HCT116 (cell line): ENCODE data around the gene TRPC4. TPM values are rescaled to one million over a fixed set of nuclear protein-coding genes. Genes with fewer than 3 reads are reported as not detected.

Source experiments
- ATAC-seq: fragments of 200-7000 bp; cut with Tn5 transposase; 2 replicates; pipeline ENCODE4 v1.9.1; 2020; ENCODE audit warnings: mild to moderate bottlenecking, moderate library complexity
- BruUV-seq: library from RNA; stranded (reverse); fragments of 400-500 nt; replicated peaks from 2 replicates; lab custom pipeline; 2021; lab: Mats Ljungman, UMichigan
- CTCF ChIA-PET: fragments of 300-600 bp; sonication (Branson Sonifier 250); formaldehyde crosslinking; loops from one replicate; lab custom pipeline; 2021; ENCODE audit warnings: antibody characterized with exemption; lab: Charles Lee
- POLR2A ChIA-PET: fragments of 300-600, 350-600 bp; sonication (Branson Sonifier 250); formaldehyde crosslinking; loops from one replicate; lab custom pipeline; 2021; ENCODE audit warnings: antibody characterized with exemption; lab: Charles Lee
- RAD21 ChIA-PET, 2 experiments: fragments of 300-600 bp; sonication (Branson Sonifier 250); formaldehyde crosslinking; loops; one replicate each; lab custom pipeline; 2023; ENCODE audit warnings: low total read pairs in 2 of 2; ENCODE audit not compliant: uncharacterized antibody in 2 of 2, unreplicated experiment in 2 of 2, low non-redundant PET in 1 of 2; lab: Charles Lee
- DNase-seq: peaks from one replicate; pipeline ENCODE4 v3.0.0-alpha.2; 2010; ENCODE audit warnings: low read depth, low spot score
- H2AFZ ChIP-seq: fragments of 200-600 bp; shearing (Covaris generic), sonication (generic); 2 replicates; pipeline ENCODE4 v1.6.1; 2017; ENCODE audit warnings: low read depth, mixed run types, mixed read lengths, antibody characterized with exemption, low read length; ENCODE audit not compliant: poor library complexity, severe bottlenecking
- H3K27ac ChIP-seq: 2 replicates; pipeline ENCODE4 v1.5.1; 2012; ENCODE audit warnings: low read depth, low read length
- H3K27me3 ChIP-seq: fragments of 200-600 bp; sonication (generic); 2 replicates; pipeline ENCODE4 v1.6.1; 2016; ENCODE audit warnings: mixed run types, low read length, mixed read lengths; ENCODE audit not compliant: insufficient read depth
- H3K36me3 ChIP-seq, 2 experiments: fragments of 200-500 bp in 1 of 2; fragments of 200-600 bp in 1 of 2; sonication (Bioruptor generic) in 1 of 2; sonication (generic) in 1 of 2; 2 replicates each; pipeline versions ENCODE4 v1.5.1 to v1.6.1; 2014 to 2016; ENCODE audit warnings: low read length in 2 of 2, inconsistent platforms in 1 of 2, mixed read lengths in 1 of 2, mixed run types in 1 of 2; ENCODE audit not compliant: insufficient read depth in 2 of 2, control insufficient read depth in 1 of 2
- H3K4me1 ChIP-seq, 2 experiments: fragments of 200-600 bp in 1 of 2; sonication (generic) in 1 of 2; 2 replicates each; pipeline versions ENCODE4 v1.5.1 to v1.6.1; 2012 to 2017; ENCODE audit warnings: low read length in 2 of 2, inconsistent platforms in 1 of 2, mild to moderate bottlenecking in 1 of 2, mixed read lengths in 1 of 2, mixed run types in 1 of 2, moderate library complexity in 1 of 2; ENCODE audit not compliant: insufficient read depth in 2 of 2, control insufficient read depth in 1 of 2
- H3K4me2 ChIP-seq: fragments of 200-600 bp; sonication (generic); 2 replicates; pipeline ENCODE4 v1.6.1; 2017; ENCODE audit warnings: mixed run types, low read length, mixed read lengths
- H3K4me3 ChIP-seq, 2 experiments: fragments of 200-600 bp in 1 of 2; sonication (generic) in 1 of 2; replicated peaks in 1 of 2; 2 replicates each; pipeline ENCODE4 v1.5.1; 2011 to 2016; ENCODE audit warnings: low read length in 2 of 2, control low read depth in 1 of 2, low read depth in 1 of 2, mild to moderate bottlenecking in 1 of 2, mixed read lengths in 1 of 2, mixed run types in 1 of 2
- H3K79me2 ChIP-seq: fragments of 200-600 bp; sonication (generic); 2 replicates; pipeline ENCODE4 v1.6.1; 2017; ENCODE audit warnings: mild to moderate bottlenecking, mixed run types, low read length, moderate library complexity, mixed read lengths; ENCODE audit not compliant: insufficient read depth
- H3K9ac ChIP-seq: fragments of 200-600 bp; sonication (generic); 2 replicates; pipeline ENCODE4 v1.6.1; 2016; ENCODE audit warnings: low read length, mixed read lengths
- H3K9me2 ChIP-seq: fragments of 200-600 bp; sonication (generic), shearing (Covaris generic); 2 replicates; pipeline ENCODE4 v1.6.1; 2017; ENCODE audit warnings: mixed run types, mild to moderate bottlenecking, moderate library complexity; ENCODE audit not compliant: insufficient read depth
- H3K9me3 ChIP-seq, 2 experiments: fragments of 200-500 bp in 1 of 2; fragments of 200-600 bp in 1 of 2; sonication (Bioruptor generic) in 1 of 2; sonication (generic) in 1 of 2; 2 replicates each; pipeline ENCODE4 v1.6.1; 2014 to 2017; ENCODE audit warnings: low read length in 2 of 2, mixed read lengths in 2 of 2, inconsistent platforms in 1 of 2, low read depth in 1 of 2, mild to moderate bottlenecking in 1 of 2, mixed run types in 1 of 2, moderate library complexity in 1 of 2; ENCODE audit not compliant: control insufficient read depth in 1 of 2, insufficient read depth in 1 of 2
- H4K20me1 ChIP-seq: fragments of 200-600 bp; sonication (generic), shearing (Covaris generic); 2 replicates; pipeline ENCODE4 v1.6.1; 2017; ENCODE audit warnings: mixed run types, mild to moderate bottlenecking, moderate library complexity; ENCODE audit not compliant: insufficient read depth
- ATF3 ChIP-seq: IDR thresholded peaks from 2 replicates; pipeline ENCODE4 v1.6.1; 2012
- CBX3 ChIP-seq: IDR thresholded peaks from 2 replicates; pipeline ENCODE4 v1.6.1; 2012; ENCODE audit warnings: low read depth
- CTCF ChIP-seq, 3 experiments: fragments of 200-600 bp in 1 of 3; sonication (generic) in 1 of 3; IDR thresholded peaks in 2 of 3; conservative IDR thresholded peaks in 1 of 3; 2 replicates each; pipeline ENCODE4 v1.5.1; 2012 to 2017; ENCODE audit warnings: low read depth in 2 of 3, low read length in 2 of 3, antibody characterized with exemption in 1 of 3, borderline replicate concordance in 1 of 3, control low read depth in 1 of 3, mild to moderate bottlenecking in 1 of 3, mixed read lengths in 1 of 3, mixed run types in 1 of 3, moderate library complexity in 1 of 3; ENCODE audit not compliant: insufficient read depth in 1 of 3
- EGR1 ChIP-seq: IDR thresholded peaks from 2 replicates; pipeline ENCODE4 v1.6.1; 2012; ENCODE audit warnings: low read depth
- ELF1 ChIP-seq: IDR thresholded peaks from 2 replicates; pipeline ENCODE4 v1.6.1; 2012; ENCODE audit warnings: low read depth, borderline replicate concordance
- EZH2 ChIP-seq: fragments of 200-600 bp; sonication (generic); IDR thresholded peaks from 2 replicates; pipeline ENCODE4 v1.6.1; 2017; ENCODE audit warnings: antibody characterized with exemption, mixed run types
- FOSL1 ChIP-seq: IDR thresholded peaks from 2 replicates; pipeline ENCODE4 v1.6.1; 2012; ENCODE audit warnings: low read depth
- JUND ChIP-seq: IDR thresholded peaks from 2 replicates; pipeline ENCODE4 v1.6.1; 2012
- MAX ChIP-seq: IDR thresholded peaks from 2 replicates; pipeline ENCODE4 v1.6.1; 2012
- POLR2A ChIP-seq: IDR thresholded peaks from 2 replicates; pipeline ENCODE4 v1.7.0; 2011; ENCODE audit warnings: borderline replicate concordance; ENCODE audit not compliant: insufficient read depth, insufficient read length; ENCODE audit errors: extremely low read depth
- POLR2AphosphoS5 ChIP-seq: IDR thresholded peaks from 2 replicates; pipeline ENCODE4 v1.6.1; 2011; ENCODE audit warnings: mild to moderate bottlenecking, low read depth, low read length, moderate library complexity
- RAD21 ChIP-seq: IDR thresholded peaks from 2 replicates; pipeline ENCODE4 v1.6.1; 2012; ENCODE audit warnings: low read depth, mild to moderate bottlenecking
- SP1 ChIP-seq: IDR thresholded peaks from 2 replicates; pipeline ENCODE4 v1.6.1; 2012; ENCODE audit warnings: low read depth
- SRF ChIP-seq: IDR thresholded peaks from 2 replicates; pipeline ENCODE4 v1.6.1; 2012; ENCODE audit warnings: low read depth
- YY1 ChIP-seq: IDR thresholded peaks from 2 replicates; pipeline ENCODE4 v1.6.1; 2011; ENCODE audit warnings: low read length, low read depth, moderate library complexity, mild to moderate bottlenecking; ENCODE audit not compliant: insufficient replicate concordance; ENCODE audit errors: extremely low read depth
- ZFX ChIP-seq: fragments of 450-650 bp; IDR thresholded peaks from 2 replicates; pipeline ENCODE4 v1.6.1; 2017
- ZNF274 ChIP-seq: fragments of 200-500 bp; sonication (Bioruptor generic); IDR thresholded peaks from 2 replicates; pipeline ENCODE4 v1.6.1; 2014; ENCODE audit warnings: mild to moderate bottlenecking, low read depth, low read length, inconsistent platforms
- intact Hi-C: fragments of 100-400 bp; cut with micrococcal nuclease; formaldehyde crosslinking; loops from 2 replicates; pipeline ENCODE4 v1.10.0; 2022
- total RNA-seq: library from RNA; stranded (reverse); gene quantifications from one replicate; pipeline ENCODE4 v1.2.1, GENCODE V29; 2021; ENCODE audit not compliant: unreplicated experiment

The TRPC4 gene
- total RNA-seq, 1 experiment from 2014 or later = not detected

GRCh38 chr13:37680137-37680536, 189.4 kb downstream of the TRPC4 start:
- H3K9me2 ChIP-seq = no peaks in the 10 kb centered on the region
- CTCF ChIA-PET = no interaction called here
- no peak for TF ChIP-seq YY1
- TF ChIP-seq EZH2 = no peak
- TF ChIP-seq FOSL1 = no peak
- TF ChIP-seq CBX3 = no peak
- no peak for TF ChIP-seq ATF3
- no peak for TF ChIP-seq MAX
- TF ChIP-seq SP1 = no peak
- TF ChIP-seq RAD21 = no peak
- no peak for TF ChIP-seq POLR2AphosphoS5
- no peak for TF ChIP-seq ZNF274
- no peak for TF ChIP-seq POLR2A
- H3K27me3 ChIP-seq = no peaks in the 10 kb centered on the region
- no TSS peak for BruUV-seq
- intact Hi-C loops = no loop called here
- H3K79me2 ChIP-seq = no peaks in the 10 kb centered on the region
- peaks cover 0 to 32% of the 10 kb centered on the region in 2 experiments; a peak in 2 of 4 replicates for H3K9me3 ChIP-seq
- no peak overlapping the region for H3K27ac ChIP-seq
- POLR2A ChIA-PET = no interaction called here
- RAD21 ChIA-PET = no interaction called here
- no peaks in the 10 kb centered on the region for H3K36me3 ChIP-seq
- H3K4me3 ChIP-seq = no peak overlapping the region
- no peak for ATAC-seq
- H3K9ac ChIP-seq = no peak overlapping the region
- no peaks in the 10 kb centered on the region for H3K4me1 ChIP-seq
- H2AFZ ChIP-seq = no peak overlapping the region
- no peaks in the 10 kb centered on the region for H4K20me1 ChIP-seq
- no peak for DNase-seq
- no peak overlapping the region for H3K4me2 ChIP-seq

GRCh38 chr13:37679043-37679442, 190.5 kb downstream of the TRPC4 start:
- ChIA-PET POLR2A (no interaction called here), RAD21 (no interaction called here), CTCF (no interaction called here)
- ATAC-seq (no peak), DNase-seq (no peak)
- Histone ChIP-seq H3K36me3 (no peaks in the 10 kb centered on the region), H3K79me2 (no peaks in the 10 kb centered on the region), H3K4me3 (no peak overlapping the region), H3K27ac (no peak overlapping the region), H4K20me1 (no peaks in the 10 kb centered on the region), H3K9me2 (no peaks in the 10 kb centered on the region), H3K4me2 (no peak overlapping the region), H3K27me3 (no peaks in the 10 kb centered on the region), H2AFZ (no peak overlapping the region), H3K9me3 (peaks cover 0 to 29% of the 10 kb centered on the region in 2 experiments; a peak in 2 of 4 replicates), H3K9ac (no peak overlapping the region), H3K4me1 (no peaks in the 10 kb centered on the region)
- BruUV-seq = no TSS peak
- intact Hi-C loops = no loop called here
- TF ChIP-seq ZFX = no peak
- no peak for TF ChIP-seq JUND
- TF ChIP-seq MAX = no peak
- no peak for TF ChIP-seq POLR2AphosphoS5
- TF ChIP-seq CBX3 = no peak
- no peak for TF ChIP-seq FOSL1
- no peak for TF ChIP-seq CTCF (IDR thresholded peaks at IDR 0.05 in 2 of 3, conservative IDR thresholded peaks at IDR 0.05 in 1 of 3; ENCODE audit: borderline replicate concordance in 1 of 3, insufficient read depth in 1 of 3, low read depth in 2 of 3, low read length in 2 of 3)
- no peak for TF ChIP-seq SRF
- no peak for TF ChIP-seq RAD21
- TF ChIP-seq SP1 = no peak
- TF ChIP-seq ELF1 = no peak
- no peak for TF ChIP-seq POLR2A
- no peak for TF ChIP-seq EGR1
- no peak for TF ChIP-seq YY1
